ENCODE data around the gene HERC2. TPM values are rescaled to one million over a fixed set of nuclear protein-coding genes. Genes with fewer than 3 reads are reported as not detected.
"Not testable (repeated sequence)": the region's sequence is repeated elsewhere in the genome, so short reads cannot be mapped to it uniquely, and the experiment has no call there.

HERC2 gene
- 22.3 and 33.3 TPM in 2 replicates for total RNA-seq (2014; rRNA removed; shearing (Covaris generic))

DNA sequence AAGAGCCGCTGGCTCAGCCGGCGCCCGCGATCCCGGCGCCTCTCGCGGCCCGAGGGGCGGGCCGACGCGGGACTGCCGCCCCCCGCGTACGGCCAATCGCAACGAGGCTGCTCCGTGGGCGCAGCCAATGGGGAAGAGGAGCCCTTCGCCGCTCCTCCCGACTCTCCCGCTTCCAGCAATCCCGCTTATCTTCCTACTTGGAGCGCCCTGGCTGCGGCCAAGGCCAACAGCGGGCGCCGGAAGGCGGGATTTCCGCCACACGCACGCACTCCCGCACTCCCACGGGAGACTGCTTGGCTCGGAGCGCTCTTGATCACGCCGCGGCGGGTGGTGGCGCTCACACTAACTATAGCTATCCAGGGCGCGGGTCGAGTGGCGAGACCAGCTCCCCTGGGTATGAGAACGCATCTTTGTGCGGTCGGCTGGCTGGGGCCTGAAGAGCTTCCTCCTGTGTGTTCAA, at the start of gene HERC2:
Gene HERC2 (minus strand): TSS at position 51 of the 460 bp plus-strand sequence. CDS start 746 bp downstream, outside the sequence.
- not testable (repeated sequence) for DNase-seq (ENCODE audit: low read depth)

GRCh38 chr15:28365502-28365901, 43.5 kb upstream of the HERC2 start:
- DNase-seq (ENCODE audit: low read depth) = not testable (repeated sequence)

GRCh38 chr15:28357984-28358383, 36.0 kb upstream of the HERC2 start, which contains the start of gene GOLGA6L24:
TSS of gene GOLGA6L24 (minus strand) at chr15:28358084. CDS start at chr15:28358023, 61 bp downstream.
- DNase-seq (ENCODE audit: low read depth) = not testable (repeated sequence)

DNA sequence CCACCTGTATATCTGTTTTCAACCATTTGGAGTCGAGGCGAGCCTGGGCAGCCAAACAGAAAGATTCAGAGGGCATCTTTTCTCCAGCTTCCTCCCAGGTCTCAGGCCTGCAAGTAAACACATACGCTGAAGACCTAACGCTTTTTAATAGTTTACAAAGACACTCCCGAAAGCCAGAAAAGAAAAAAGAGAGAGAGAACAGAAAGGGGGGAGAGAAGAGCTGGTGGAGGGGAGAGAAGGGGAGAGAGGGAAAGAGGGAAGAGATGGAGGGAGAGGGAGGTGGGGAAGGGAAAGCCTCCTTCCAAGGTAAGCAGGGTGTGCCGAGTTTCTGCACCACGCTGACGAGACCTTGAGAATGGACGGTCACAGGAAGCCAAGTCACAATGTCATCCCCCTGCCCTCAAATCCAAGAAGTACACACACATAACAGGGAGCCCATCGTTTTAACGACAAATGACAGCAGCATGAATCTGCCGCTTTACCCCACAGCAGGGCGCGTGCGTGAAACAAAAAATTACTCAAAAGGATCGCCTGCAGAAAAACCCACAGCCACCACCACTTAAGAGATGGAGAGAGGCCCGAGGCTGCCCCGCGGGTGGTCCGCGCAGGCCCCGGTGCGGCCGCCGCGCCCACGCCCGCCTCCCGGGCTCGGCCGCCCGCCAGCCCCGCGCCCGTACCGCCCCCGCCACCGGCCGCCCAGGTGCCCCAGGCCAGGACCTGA, 461 bp downstream of the HERC2 start:
- DNase-seq (ENCODE audit: low read depth) = not testable (repeated sequence)

GRCh38 chr15:28319725-28320124, 2.3 kb downstream of the HERC2 start:
- not testable (repeated sequence) for DNase-seq (ENCODE audit: low read depth)

GRCh38 chr15:28318828-28319227, 3.2 kb downstream of the HERC2 start:
- DNase-seq (ENCODE audit: low read depth) = not testable (repeated sequence)

- DNase-seq (ENCODE audit: low read depth) = not testable (repeated sequence)
These were observed 3.9 kb downstream of the HERC2 start for GRCh38 chr15:28318122-28318521.

- not testable (repeated sequence) for DNase-seq (ENCODE audit: low read depth)
These were observed 5.0 kb downstream of the HERC2 start for GRCh38 chr15:28316958-28317357.

DNA sequence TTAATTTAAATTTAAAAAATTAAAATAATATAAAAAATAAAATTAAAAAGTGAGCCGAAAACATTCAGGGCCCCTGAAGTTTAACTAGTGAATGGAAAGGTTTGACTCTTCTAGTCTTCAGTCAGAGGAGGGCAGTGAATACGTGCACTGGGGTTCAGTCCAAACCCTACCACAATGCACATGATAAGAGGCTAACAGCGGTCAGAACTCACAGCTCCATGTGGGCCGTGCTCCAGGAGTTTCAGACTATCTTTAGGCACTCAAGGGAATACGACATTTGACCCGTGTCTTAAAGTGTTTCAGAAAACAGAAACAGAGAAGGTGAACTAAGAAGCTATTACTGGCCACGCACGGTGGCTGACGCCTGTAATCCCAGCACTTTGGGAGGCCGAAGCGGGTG, 11.5 kb downstream of the HERC2 start:
- DNase-seq (ENCODE audit: low read depth) = not testable (repeated sequence)

DNA sequence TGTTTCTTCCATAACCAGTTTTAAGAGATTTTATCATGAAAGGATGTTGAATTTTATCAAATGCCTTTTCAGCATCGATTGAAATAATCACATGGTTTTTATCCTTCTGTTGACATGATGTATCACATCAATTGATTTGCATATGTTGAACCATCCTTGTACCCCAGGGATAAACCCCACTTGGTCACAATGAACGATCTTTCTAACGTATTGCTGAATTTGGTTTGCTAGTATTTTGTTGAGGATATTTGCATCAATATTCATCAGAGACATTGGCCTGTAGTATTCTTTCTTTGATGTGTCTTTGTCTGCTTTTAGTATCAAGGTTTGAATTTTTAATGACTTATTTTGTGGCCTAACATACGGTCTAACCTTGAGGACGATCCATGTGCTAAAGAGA, 13.3 kb downstream of the HERC2 start:
- DNase-seq (ENCODE audit: low read depth) = not testable (repeated sequence)

GRCh38 chr15:28305700-28306099, 16.3 kb downstream of the HERC2 start:
- not testable (repeated sequence) for DNase-seq (ENCODE audit: low read depth)

- DNase-seq (ENCODE audit: low read depth) = not testable (repeated sequence)
These were observed 24.5 kb downstream of the HERC2 start for GRCh38 chr15:28297434-28297833.

DNA sequence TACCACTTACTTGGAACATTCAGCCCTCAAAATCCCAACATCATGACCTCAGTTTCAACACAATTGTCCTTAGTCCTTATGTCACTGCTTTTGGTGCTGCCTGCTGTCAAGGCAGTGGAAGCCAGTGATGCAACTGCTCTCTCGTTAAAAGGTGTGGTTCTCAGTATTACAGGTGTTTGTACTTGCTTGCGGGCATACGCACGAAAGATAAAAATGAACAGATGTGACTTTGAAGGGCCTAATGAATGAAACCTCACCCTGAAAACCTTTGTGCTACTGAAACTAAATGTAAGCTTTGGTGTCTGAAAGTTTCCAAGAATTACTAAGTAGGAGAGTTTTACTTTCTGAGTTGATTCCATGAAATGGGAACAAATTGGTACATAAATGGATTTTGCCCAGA, 25.2 kb downstream of the HERC2 start:
- DNase-seq (ENCODE audit: low read depth) = not testable (repeated sequence)

DNA sequence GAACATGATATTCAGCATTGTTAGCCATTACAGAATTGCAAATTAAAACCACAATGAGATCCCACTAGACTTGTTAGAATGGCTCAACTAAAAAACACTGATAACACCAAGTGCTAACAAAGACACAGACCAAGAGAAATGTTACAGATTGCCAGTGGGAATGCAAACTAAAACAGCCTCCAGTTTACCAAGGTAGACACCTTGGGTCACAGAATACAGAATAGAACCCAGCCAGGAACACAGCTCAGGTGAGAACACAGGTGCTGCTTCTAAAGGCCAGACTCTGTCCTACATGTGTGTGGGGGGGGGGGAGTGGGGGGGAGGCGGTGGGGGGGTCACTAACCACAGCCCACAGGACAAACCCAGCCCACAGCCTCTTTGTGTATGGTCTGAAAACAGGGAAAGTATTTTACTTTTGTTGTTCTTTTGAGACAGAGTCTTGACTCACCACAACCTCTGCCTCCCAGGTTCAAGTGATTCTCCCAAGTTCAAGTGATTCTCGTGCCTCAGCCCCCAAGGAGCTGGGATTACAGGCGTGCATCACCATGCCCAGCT, 26.9 kb downstream of the HERC2 start:
- not testable (repeated sequence) for DNase-seq (ENCODE audit: low read depth)

DNA sequence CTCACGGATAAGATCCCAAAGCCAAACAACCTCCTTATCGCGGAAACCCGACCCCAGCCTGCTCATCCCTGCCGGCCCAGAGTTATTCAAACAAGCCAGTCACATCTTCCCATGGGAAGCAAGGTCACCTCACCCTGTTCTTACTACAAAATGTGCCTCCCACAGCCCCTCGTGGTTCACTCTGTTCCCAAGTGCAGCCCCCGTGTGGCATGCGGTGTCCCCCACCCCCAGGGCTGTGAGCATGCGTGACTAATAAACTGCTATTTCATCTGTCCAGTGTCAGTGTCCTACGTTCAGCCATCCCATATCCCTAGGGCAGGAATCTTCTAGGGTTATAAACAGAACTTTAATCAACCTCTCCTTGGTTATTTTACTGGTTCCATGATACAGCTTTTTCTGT, 27.4 kb downstream of the HERC2 start:
- DNase-seq (ENCODE audit: low read depth) = peak; percentile 5

GRCh38 chr15:28289694-28290463, 32.1 kb downstream of the HERC2 start:
- no peak for DNase-seq (ENCODE audit: low read depth)

- DNase-seq (ENCODE audit: low read depth) = not testable (repeated sequence)
These were observed 32.9 kb downstream of the HERC2 start for GRCh38 chr15:28288830-28289693.

- not testable (repeated sequence) for DNase-seq (ENCODE audit: low read depth)
These were observed 35.3 kb downstream of the HERC2 start for GRCh38 chr15:28286659-28287058.

DNA sequence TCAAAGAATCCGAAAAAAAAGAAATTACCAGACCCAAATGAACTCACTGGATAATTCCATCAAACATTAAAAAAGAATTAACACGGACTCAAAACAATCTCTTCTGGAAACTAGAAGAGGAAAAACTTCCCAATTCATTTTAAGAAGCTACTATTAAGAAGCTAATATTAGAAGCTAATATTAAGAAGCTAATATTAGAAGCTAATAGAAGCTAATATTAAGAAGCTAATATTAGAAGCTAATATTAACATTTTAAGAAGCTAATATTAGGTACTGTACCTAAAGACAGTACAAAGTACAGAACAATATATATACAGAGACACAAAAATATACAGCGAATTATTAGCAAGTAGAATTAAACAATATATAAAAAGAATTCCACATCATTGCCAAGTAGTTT, 35.9 kb downstream of the HERC2 start:
- DNase-seq (ENCODE audit: low read depth) = no peak

DNA sequence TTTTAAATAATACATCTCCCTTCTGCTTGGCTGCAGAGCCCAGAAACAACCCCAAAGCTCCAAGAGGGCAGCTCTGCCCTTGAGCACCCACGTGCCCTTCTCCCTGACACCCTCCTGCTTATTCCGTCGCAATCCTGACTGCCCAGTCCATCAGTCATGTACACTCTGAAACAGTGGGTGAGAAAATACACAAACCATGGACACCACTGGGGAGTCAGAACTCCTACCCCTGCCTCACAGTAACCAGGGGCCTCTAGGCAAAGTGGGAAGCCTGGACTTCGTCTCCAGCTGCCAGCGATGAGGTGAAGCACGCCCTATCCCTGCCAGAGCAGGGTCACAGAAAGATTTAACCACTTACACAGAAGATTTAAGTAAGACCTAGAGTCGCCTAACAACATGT, 40.1 kb downstream of the HERC2 start:
- DNase-seq (ENCODE audit: low read depth) = no peak

DNA sequence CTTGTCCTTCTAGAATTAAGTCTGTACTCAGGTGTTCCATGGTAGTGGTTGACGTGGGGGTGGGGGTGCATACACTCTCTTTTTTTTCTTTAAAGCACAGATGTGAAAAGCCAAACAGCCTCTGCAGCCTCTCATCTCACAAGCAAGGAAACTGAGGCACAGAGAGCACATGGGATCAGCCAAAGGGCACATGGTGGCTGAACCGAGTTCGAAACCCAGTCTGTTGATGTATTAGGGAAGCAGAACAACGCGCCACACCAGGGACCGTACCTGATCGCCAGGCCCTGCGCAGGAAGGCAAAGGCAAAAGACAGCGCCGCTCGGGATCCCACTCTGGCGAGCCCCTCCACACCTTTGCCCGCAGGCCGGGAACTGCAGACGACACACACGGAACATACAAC, 47.3 kb downstream of the HERC2 start:
- no peak for DNase-seq (ENCODE audit: low read depth)
